Omental fat pad (tissue), 4 donors: ENCODE results near the gene DNAH3. TPM values are rescaled to one million over a fixed set of nuclear protein-coding genes. Genes with fewer than 3 reads are reported as not detected.
"Not testable (repeated sequence)": the region's sequence is repeated elsewhere in the genome, so short reads cannot be mapped to it uniquely, and the experiment has no call there.

Source experiments
- ATAC-seq: fragments of 150-250 bp; one replicate; pipeline ENCODE4 v1.9.1; 2016; ENCODE audit warnings: mild to moderate bottlenecking, moderate library complexity; ENCODE audit not compliant: low FRiP score
- DNase-seq: peaks from one replicate; pipeline ENCODE4 v3.0.0-alpha.2; 2019; ENCODE audit warnings: low spot score
- total RNA-seq, 4 donors: library from RNA; depleted of rRNA; stranded (reverse); fragments of >200 nt; gene quantifications; one replicate each; pipeline ENCODE4 v1.1.0, GENCODE V29; 2016
- TF ChIP-seq, protein P1 (sequence below), 3 donors: fragments of 450-650 bp; IDR thresholded peaks; one replicate each; pipeline ENCODE4 v1.5.1; 2016 to 2017; ENCODE audit warnings: antibody characterized with exemption in 3 of 3, mild to moderate bottlenecking in 3 of 3, moderate library complexity in 2 of 3

DNAH3 gene, protein sequence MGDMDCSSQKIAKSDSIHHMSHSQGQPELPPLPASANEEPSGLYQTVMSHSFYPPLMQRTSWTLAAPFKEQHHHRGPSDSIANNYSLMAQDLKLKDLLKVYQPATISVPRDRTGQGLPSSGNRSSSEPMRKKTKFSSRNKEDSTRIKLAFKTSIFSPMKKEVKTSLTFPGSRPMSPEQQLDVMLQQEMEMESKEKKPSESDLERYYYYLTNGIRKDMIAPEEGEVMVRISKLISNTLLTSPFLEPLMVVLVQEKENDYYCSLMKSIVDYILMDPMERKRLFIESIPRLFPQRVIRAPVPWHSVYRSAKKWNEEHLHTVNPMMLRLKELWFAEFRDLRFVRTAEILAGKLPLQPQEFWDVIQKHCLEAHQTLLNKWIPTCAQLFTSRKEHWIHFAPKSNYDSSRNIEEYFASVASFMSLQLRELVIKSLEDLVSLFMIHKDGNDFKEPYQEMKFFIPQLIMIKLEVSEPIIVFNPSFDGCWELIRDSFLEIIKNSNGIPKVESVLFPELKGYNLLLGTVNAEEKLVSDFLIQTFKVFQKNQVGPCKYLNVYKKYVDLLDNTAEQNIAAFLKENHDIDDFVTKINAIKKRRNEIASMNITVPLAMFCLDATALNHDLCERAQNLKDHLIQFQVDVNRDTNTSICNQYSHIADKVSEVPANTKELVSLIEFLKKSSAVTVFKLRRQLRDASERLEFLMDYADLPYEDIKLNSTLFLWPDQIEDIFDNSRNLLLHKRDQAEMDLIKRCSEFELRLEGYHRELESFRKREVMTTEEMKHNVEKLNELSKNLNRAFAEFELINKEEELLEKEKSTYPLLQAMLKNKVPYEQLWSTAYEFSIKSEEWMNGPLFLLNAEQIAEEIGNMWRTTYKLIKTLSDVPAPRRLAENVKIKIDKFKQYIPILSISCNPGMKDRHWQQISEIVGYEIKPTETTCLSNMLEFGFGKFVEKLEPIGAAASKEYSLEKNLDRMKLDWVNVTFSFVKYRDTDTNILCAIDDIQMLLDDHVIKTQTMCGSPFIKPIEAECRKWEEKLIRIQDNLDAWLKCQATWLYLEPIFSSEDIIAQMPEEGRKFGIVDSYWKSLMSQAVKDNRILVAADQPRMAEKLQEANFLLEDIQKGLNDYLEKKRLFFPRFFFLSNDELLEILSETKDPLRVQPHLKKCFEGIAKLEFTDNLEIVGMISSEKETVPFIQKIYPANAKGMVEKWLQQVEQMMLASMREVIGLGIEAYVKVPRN (N-terminal part only)
- total RNA-seq = under 1 TPM in 1 of 4 donors, not detected in 3; 0.12 TPM

DNA sequence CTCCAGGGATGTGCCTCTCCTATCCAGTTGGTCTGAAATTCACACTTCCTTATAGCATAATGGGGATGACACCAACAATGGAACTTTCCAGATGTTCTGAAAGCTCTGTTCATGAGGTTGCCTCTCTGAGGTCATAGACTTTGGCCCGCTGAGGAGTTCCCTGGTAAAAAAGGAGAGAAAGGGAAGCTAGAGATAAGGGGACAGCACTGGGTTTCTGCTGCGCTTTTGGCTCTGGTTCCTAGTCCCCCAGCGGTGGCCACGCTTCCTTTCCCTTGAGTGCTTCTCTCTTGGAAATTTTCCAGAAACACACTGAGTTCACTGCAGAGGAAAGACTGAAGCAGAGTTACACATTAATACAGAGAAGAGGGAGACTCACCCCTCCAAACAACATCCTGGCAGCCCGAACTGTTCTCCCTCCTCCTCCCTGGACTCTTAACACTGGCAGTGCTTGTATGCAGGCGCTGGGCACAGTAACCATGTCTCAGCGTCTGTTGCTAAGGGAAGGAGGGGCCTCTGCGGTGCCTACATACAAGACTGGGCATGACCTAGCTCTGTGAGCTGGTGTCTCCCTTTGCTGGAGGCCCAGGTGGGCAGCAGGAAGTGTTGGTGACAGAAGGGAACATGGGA, at the start of gene DNAH3:
Gene DNAH3, minus strand, starts transcription at position 472 of the 627 bp plus-strand sequence. CDS start 527 bp downstream, outside the sequence.
- no peak for ATAC-seq
- TF ChIP-seq, protein P1, sequence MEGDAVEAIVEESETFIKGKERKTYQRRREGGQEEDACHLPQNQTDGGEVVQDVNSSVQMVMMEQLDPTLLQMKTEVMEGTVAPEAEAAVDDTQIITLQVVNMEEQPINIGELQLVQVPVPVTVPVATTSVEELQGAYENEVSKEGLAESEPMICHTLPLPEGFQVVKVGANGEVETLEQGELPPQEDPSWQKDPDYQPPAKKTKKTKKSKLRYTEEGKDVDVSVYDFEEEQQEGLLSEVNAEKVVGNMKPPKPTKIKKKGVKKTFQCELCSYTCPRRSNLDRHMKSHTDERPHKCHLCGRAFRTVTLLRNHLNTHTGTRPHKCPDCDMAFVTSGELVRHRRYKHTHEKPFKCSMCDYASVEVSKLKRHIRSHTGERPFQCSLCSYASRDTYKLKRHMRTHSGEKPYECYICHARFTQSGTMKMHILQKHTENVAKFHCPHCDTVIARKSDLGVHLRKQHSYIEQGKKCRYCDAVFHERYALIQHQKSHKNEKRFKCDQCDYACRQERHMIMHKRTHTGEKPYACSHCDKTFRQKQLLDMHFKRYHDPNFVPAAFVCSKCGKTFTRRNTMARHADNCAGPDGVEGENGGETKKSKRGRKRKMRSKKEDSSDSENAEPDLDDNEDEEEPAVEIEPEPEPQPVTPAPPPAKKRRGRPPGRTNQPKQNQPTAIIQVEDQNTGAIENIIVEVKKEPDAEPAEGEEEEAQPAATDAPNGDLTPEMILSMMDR (IDR thresholded peaks at IDR 0.05) = no peak
- DNase-seq = no peak

DNA sequence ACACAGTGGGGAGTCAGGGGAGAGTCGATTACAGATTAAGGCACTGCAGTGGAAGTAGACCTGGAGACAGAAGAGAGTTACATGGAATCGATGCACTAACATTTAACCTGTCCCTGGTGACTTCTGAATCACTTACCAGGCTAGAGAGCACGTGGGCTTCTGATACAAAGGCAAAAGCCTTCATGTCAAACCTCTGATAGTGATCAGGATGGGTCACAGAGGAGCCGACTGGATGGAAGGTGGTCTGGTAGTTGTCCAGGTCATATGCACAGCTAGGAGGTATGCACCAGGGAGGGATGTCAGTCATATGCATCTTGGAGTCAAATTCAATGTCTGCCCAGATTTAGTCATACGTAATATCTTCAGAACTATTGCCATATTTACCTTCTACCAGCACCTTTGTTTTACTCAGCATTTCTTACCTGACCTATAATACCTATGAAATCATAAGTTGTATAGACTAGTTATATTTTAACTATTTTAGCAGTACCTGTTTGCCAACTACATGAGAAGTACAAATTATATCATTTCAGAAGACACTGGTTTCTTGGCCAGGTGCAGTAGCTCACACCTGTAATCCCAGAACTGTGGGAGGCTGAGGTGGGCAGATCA, 49.1 kb upstream of the DNAH3 start:
- ATAC-seq (no peak), DNase-seq (no peak)
- TF ChIP-seq, protein P1 (IDR thresholded peaks at IDR 0.05) = no peak

DNA sequence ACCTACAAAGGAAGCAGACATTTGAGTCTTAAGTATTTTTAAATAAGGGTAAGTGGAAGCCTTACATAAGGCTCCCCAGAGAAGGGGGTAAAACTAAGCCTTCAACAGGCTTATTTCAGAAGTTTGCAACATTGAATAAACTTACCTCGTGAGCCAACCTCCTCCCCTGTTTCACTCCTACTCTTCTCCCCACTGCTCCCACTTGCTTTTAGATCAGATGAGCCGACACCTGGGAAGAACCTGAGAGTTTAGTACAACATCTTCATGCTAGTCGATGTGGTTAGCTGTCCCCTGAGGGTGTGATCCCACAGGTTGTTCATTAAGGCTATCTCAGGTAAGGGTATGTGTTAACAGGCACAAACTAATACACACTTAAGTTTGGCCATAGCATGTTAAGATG, 47.0 kb upstream of the DNAH3 start:
- DNase-seq (no peak), ATAC-seq (no peak)
- TF ChIP-seq, protein P1 (IDR thresholded peaks at IDR 0.05) = no peak

DNA sequence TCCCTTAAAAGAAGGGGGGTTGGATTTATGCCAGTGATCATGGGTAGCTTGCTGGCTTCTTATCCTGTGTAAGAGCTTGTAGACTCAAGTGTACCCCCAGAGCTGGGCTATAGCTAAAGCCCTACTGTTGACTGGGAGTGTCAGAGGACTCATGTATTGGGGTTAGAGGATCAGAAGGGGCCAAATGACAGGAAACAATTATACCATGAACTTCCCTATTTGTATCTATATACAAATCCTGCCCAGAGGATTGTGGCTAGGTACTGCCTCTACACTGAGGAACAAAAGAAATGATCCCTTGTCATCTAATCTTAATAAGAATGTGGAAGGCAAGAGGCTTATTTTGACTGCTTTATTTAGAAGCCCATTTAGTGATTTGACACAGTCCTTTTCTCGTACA, 46.5 kb upstream of the DNAH3 start:
- DNase-seq (no peak), ATAC-seq (no peak)
- TF ChIP-seq, protein P1 (IDR thresholded peaks at IDR 0.05) = no peak

DNA sequence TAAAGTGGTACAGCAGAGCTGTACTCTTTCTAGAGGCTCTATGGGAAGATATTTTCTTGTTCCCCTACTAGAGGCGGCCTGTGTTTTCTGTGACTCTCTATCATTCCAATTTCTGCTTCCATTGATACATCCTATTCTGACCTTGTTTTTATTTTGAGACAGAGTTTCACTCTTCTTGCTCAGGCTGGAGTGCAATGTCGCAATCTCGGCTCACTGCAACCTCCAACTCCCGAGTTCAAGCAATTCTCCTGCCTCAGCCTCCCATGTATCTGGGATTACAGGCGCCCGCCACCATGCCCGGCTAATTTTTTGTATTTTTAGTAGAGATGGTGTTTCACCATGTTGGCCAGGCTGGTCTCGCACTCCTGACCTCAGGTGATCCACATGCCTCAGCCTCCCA, 44.7 kb upstream of the DNAH3 start:
- not testable (repeated sequence) for ATAC-seq

DNA sequence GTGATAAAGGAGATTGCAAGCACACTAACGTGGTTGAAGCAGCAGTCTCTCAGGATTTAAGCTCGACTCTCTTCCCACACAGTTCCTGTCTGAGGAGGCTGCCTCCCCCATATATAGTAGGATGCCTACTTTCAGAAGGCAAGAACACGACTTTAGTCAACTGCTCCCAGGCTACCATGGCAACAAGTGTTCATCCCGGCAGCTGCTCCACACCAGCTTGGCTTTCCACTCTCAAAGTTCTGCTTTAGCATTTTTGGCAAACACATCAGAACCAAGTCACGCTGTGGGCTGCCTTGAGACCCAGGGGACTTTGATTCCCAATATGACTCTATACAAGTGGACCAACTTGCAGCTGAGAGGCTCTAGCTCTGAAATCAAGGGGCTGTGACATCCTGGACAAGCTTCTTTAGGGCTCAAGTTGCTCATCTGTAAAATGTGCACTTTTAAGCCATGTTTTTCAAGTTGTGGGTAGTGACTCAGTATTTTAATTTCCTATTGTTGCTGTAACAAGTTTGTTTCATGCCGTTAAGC, 44.2 kb upstream of the DNAH3 start:
- ATAC-seq (no peak), DNase-seq (no peak)
- TF ChIP-seq, protein P1 (IDR thresholded peaks at IDR 0.05) = no peak

More for the DNA sequence above, 44.7 kb upstream of the DNAH3 start:
- not testable (repeated sequence) for DNase-seq
